RPMI7951 (cell line): ENCODE data around the gene PSEN1. TPM values are rescaled to one million over a fixed set of nuclear protein-coding genes. Genes with fewer than 3 reads are reported as not detected.

Source experiments
- DNase-seq: peaks from one replicate; pipeline ENCODE4 v3.0.0-alpha.2; 2012; ENCODE audit warnings: low read depth
- total RNA-seq: library from RNA; depleted of rRNA; stranded (reverse); fragments of >200 nt; shearing (Covaris generic); gene quantifications from 2 replicates; pipeline ENCODE4 v1.2.3, GENCODE V29; 2014

Gene PSEN1
- total RNA-seq, 1 experiment from 2014 or later, result 24.2 TPM

GRCh38 chr14:73217411-73217810 lies 81.1 kb downstream of the PSEN1 start:
- no peak for DNase-seq

- no peak for DNase-seq
These were observed 83.8 kb downstream of the PSEN1 start for GRCh38 chr14:73220061-73220460.

GRCh38 chr14:73220634-73221033 lies 84.3 kb downstream of the PSEN1 start:
- DNase-seq, result no peak

GRCh38 chr14:73221945-73222344 lies 85.6 kb downstream of the PSEN1 start:
- DNase-seq, result no peak

GRCh38 chr14:73223049-73223448 lies 86.7 kb downstream of the PSEN1 start:
- DNase-seq, result no peak

- no peak for DNase-seq
These were observed 89.2 kb downstream of the PSEN1 start for GRCh38 chr14:73225496-73225895.

GRCh38 chr14:73227812-73228781 lies 91.8 kb downstream of the PSEN1 start:
- DNase-seq, result peak; percentile 91

GRCh38 chr14:73230051-73230450 lies 93.7 kb downstream of the PSEN1 start:
- no peak for DNase-seq

GRCh38 chr14:73231981-73232851 lies 95.9 kb downstream of the PSEN1 start:
- DNase-seq, result peak; percentile 24

GRCh38 chr14:73232984-73233383 lies 96.7 kb downstream of the PSEN1 start:
- DNase-seq, result no peak

GRCh38 chr14:73233564-73233963 lies 97.3 kb downstream of the PSEN1 start:
- DNase-seq, result no peak

GRCh38 chr14:73234029-73234428 lies 97.7 kb downstream of the PSEN1 start:
- no peak for DNase-seq

GRCh38 chr14:73234586-73235394 lies 98.5 kb downstream of the PSEN1 start:
- DNase-seq, result no peak

- no peak for DNase-seq
These were observed 99.3 kb downstream of the PSEN1 start for GRCh38 chr14:73235531-73236155.

GRCh38 chr14:73236157-73236556 lies 99.8 kb downstream of the PSEN1 start:
- no peak for DNase-seq

- no peak for DNase-seq
These were observed 100.5 kb downstream of the PSEN1 start for GRCh38 chr14:73236752-73237218.

GRCh38 chr14:73237219-73237785 lies 101.0 kb downstream of the PSEN1 start, which contains the start of gene PAPLN:
TSS of gene PAPLN (plus strand) at chr14:73237506. CDS start at chr14:73239779, 2,273 bp downstream.
- peak; percentile 69 for DNase-seq

GRCh38 chr14:73237786-73238423 lies 101.6 kb downstream of the PSEN1 start:
- DNase-seq, result no peak

- peak; percentile 79 for DNase-seq
These were observed 102.1 kb downstream of the PSEN1 start for GRCh38 chr14:73238424-73238852.

GRCh38 chr14:73238941-73239340 lies 102.6 kb downstream of the PSEN1 start:
- no peak for DNase-seq
